ENCODE results near the gene PTGDS.

Gene PTGDS

GRCh38 chr9:136973618-136974617, 3.4 kb upstream of the PTGDS start:
- peak overlapping the region; percentile 90 for H2BK15ac ChIP-seq (ENCODE audit: low read depth, poor library complexity, severe bottlenecking)
- H3K27ac ChIP-seq (ENCODE audit: low read length, poor library complexity, severe bottlenecking), result no peak overlapping the region
- no peak overlapping the region for H2BK12ac ChIP-seq (ENCODE audit: low read length in 2 of 2)
- H3K4me1 ChIP-seq (ENCODE audit: control insufficient read depth, insufficient read depth, low read depth, low read length), result peaks cover 33% of the 10 kb centered on the region
- H3K4ac ChIP-seq (ENCODE audit: low read depth in 1 of 2, low read length in 2 of 2), result no peak overlapping the region
- H4K91ac ChIP-seq (ENCODE audit: low read length), result no peak overlapping the region
- H3K14ac ChIP-seq (ENCODE audit: low read length in 2 of 2), result no peak overlapping the region
- H3K23ac ChIP-seq (ENCODE audit: low read length in 2 of 2), result no peak overlapping the region
- no peaks in the 10 kb centered on the region for H3K79me1 ChIP-seq (replicated peaks; ENCODE audit: low read length, poor library complexity, severe bottlenecking)
- H4K8ac ChIP-seq (ENCODE audit: low read length), result no peak overlapping the region
- H3K18ac ChIP-seq (ENCODE audit: low read depth in 1 of 2, low read length in 2 of 2), result no peak overlapping the region
- no peak overlapping the region for H3K9ac ChIP-seq (ENCODE audit: low read length)
- H3K36me3 ChIP-seq (ENCODE audit: control insufficient read depth in 1 of 2, insufficient read depth in 2 of 2, low read depth in 1 of 2, low read length in 2 of 2), result peaks cover 0 to 1% of the 10 kb centered on the region in 2 experiments
- H3K27me3 ChIP-seq (ENCODE audit: control insufficient read depth in 1 of 2, insufficient read depth in 1 of 2, low read length in 2 of 2), result peaks cover 0 to 22% of the 10 kb centered on the region in 2 experiments
- H3K9me3 ChIP-seq (ENCODE audit: control insufficient read depth, low read length), result no peaks in the 10 kb centered on the region
- no peak for DNase-seq
- H2AK5ac ChIP-seq (ENCODE audit: low read length, severe bottlenecking), result no peak overlapping the region
- H3K4me2 ChIP-seq (ENCODE audit: low read length, poor library complexity, severe bottlenecking), result no peak overlapping the region
- no peak overlapping the region for H2BK5ac ChIP-seq (ENCODE audit: low read depth, low read length, poor library complexity, severe bottlenecking)
- H3K4me3 ChIP-seq (ENCODE audit: insufficient read depth in 1 of 2, low read depth in 1 of 2, low read length in 2 of 2), result no peak overlapping the region
- H2BK120ac ChIP-seq (ENCODE audit: low read depth, low read length), result no peak overlapping the region
- 89% methylated on average over 25 of the region's 29 CpGs for WGBS
- no peak overlapping the region for H2AFZ ChIP-seq (ENCODE audit: low read depth, low read length)

- no peak overlapping the region for H3K4me3 ChIP-seq (ENCODE audit: insufficient read depth in 1 of 2, low read depth in 1 of 2, low read length in 2 of 2)
- H3K23ac ChIP-seq (ENCODE audit: low read length in 2 of 2), result no peak overlapping the region
- no peak overlapping the region for H2AFZ ChIP-seq (ENCODE audit: low read depth, low read length)
- no peak overlapping the region for H3K18ac ChIP-seq (ENCODE audit: low read depth in 1 of 2, low read length in 2 of 2)
- no peak overlapping the region for H2BK12ac ChIP-seq (ENCODE audit: low read length in 2 of 2)
- no peak overlapping the region for H2AK5ac ChIP-seq (ENCODE audit: low read length, severe bottlenecking)
- H3K79me1 ChIP-seq (replicated peaks; ENCODE audit: low read length, poor library complexity, severe bottlenecking), result no peaks in the 10 kb centered on the region
- H4K91ac ChIP-seq (ENCODE audit: low read length), result no peak overlapping the region
- peaks cover 0 to 30% of the 10 kb centered on the region in 2 experiments for H3K27me3 ChIP-seq (ENCODE audit: control insufficient read depth in 1 of 2, insufficient read depth in 1 of 2, low read length in 2 of 2)
- no peak for DNase-seq
- H3K27ac ChIP-seq (ENCODE audit: low read length, poor library complexity, severe bottlenecking), result no peak overlapping the region
- peaks cover 0 to 4% of the 10 kb centered on the region in 2 experiments for H3K36me3 ChIP-seq (ENCODE audit: control insufficient read depth in 1 of 2, insufficient read depth in 2 of 2, low read depth in 1 of 2, low read length in 2 of 2)
- no peaks in the 10 kb centered on the region for H3K9me3 ChIP-seq (ENCODE audit: control insufficient read depth, low read length)
- whole genome bisulfite sequencing, result 85% methylated on average over 15 of the region's 15 CpGs
- H4K8ac ChIP-seq (ENCODE audit: low read length), result no peak overlapping the region
- H2BK5ac ChIP-seq (ENCODE audit: low read depth, low read length, poor library complexity, severe bottlenecking), result no peak overlapping the region
- H3K14ac ChIP-seq (ENCODE audit: low read length in 2 of 2), result no peak overlapping the region
- H3K9ac ChIP-seq (ENCODE audit: low read length), result no peak overlapping the region
- H3K4me1 ChIP-seq (ENCODE audit: control insufficient read depth, insufficient read depth, low read depth, low read length), result peaks cover 33% of the 10 kb centered on the region
- no peak overlapping the region for H2BK15ac ChIP-seq (ENCODE audit: low read depth, poor library complexity, severe bottlenecking)
- H3K4ac ChIP-seq (ENCODE audit: low read depth in 1 of 2, low read length in 2 of 2), result no peak overlapping the region
- H2BK120ac ChIP-seq (ENCODE audit: low read depth, low read length), result no peak overlapping the region
- H3K4me2 ChIP-seq (ENCODE audit: low read length, poor library complexity, severe bottlenecking), result no peak overlapping the region
Measured at GRCh38 chr9:136974817-136975535, 2.3 kb upstream of the PTGDS start.

- Histone ChIP-seq H3K27me3 (ENCODE audit: control insufficient read depth in 1 of 2, insufficient read depth in 1 of 2, low read length in 2 of 2) (peaks cover 0 to 28% of the 10 kb centered on the region in 2 experiments), H3K14ac (ENCODE audit: low read length in 2 of 2) (peak overlapping the region in 1 of 2 experiments; percentile 63), H2AFZ (ENCODE audit: low read depth, low read length) (no peak overlapping the region), H3K27ac (ENCODE audit: low read length, poor library complexity, severe bottlenecking) (no peak overlapping the region), H2AK5ac (ENCODE audit: low read length, severe bottlenecking) (no peak overlapping the region), H3K36me3 (ENCODE audit: control insufficient read depth in 1 of 2, insufficient read depth in 2 of 2, low read depth in 1 of 2, low read length in 2 of 2) (peaks cover 0 to 4% of the 10 kb centered on the region in 2 experiments), H3K4me2 (ENCODE audit: low read length, poor library complexity, severe bottlenecking) (no peak overlapping the region), H3K4me3 (ENCODE audit: insufficient read depth in 1 of 2, low read depth in 1 of 2, low read length in 2 of 2) (no peak overlapping the region), H2BK12ac (ENCODE audit: low read length in 2 of 2) (no peak overlapping the region), H3K23ac (ENCODE audit: low read length in 2 of 2) (no peak overlapping the region), H2BK120ac (ENCODE audit: low read depth, low read length) (no peak overlapping the region), H4K91ac (ENCODE audit: low read length) (peak overlapping the region; percentile 27), H2BK15ac (ENCODE audit: low read depth, poor library complexity, severe bottlenecking) (no peak overlapping the region), H4K8ac (ENCODE audit: low read length) (no peak overlapping the region), H3K9ac (ENCODE audit: low read length) (no peak overlapping the region), H2BK5ac (ENCODE audit: low read depth, low read length, poor library complexity, severe bottlenecking) (no peak overlapping the region), H3K79me1 (replicated peaks; ENCODE audit: low read length, poor library complexity, severe bottlenecking) (no peaks in the 10 kb centered on the region), H3K9me3 (ENCODE audit: control insufficient read depth, low read length) (no peaks in the 10 kb centered on the region), H3K4me1 (ENCODE audit: control insufficient read depth, insufficient read depth, low read depth, low read length) (peaks cover 33% of the 10 kb centered on the region), H3K18ac (ENCODE audit: low read depth in 1 of 2, low read length in 2 of 2) (no peak overlapping the region), H3K4ac (ENCODE audit: low read depth in 1 of 2, low read length in 2 of 2) (no peak overlapping the region)
- WGBS, result 60% methylated on average over 8 of the region's 14 CpGs
- DNase-seq, result no peak
Measured at GRCh38 chr9:136975644-136976043, 1.7 kb upstream of the PTGDS start.

- no peak overlapping the region for H2BK120ac ChIP-seq (ENCODE audit: low read depth, low read length)
- peak overlapping the region; percentile 26 for H3K9ac ChIP-seq (ENCODE audit: low read length)
- peaks cover 33% of the 10 kb centered on the region for H3K4me1 ChIP-seq (ENCODE audit: control insufficient read depth, insufficient read depth, low read depth, low read length)
- H4K8ac ChIP-seq (ENCODE audit: low read length), result peak overlapping the region; percentile 88
- DNase-seq, result no peak
- H3K4ac ChIP-seq (ENCODE audit: low read depth in 1 of 2, low read length in 2 of 2), result peak overlapping the region; percentile 1 to 82
- H2AK5ac ChIP-seq (ENCODE audit: low read length, severe bottlenecking), result no peak overlapping the region
- no peak overlapping the region for H3K27ac ChIP-seq (ENCODE audit: low read length, poor library complexity, severe bottlenecking)
- H3K4me3 ChIP-seq (ENCODE audit: insufficient read depth in 1 of 2, low read depth in 1 of 2, low read length in 2 of 2), result peak overlapping the region; percentile 67 to 68
- H3K36me3 ChIP-seq (ENCODE audit: control insufficient read depth in 1 of 2, insufficient read depth in 2 of 2, low read depth in 1 of 2, low read length in 2 of 2), result peaks cover 0 to 4% of the 10 kb centered on the region in 2 experiments
- peak overlapping the region in 1 of 2 experiments; percentile 1 for H3K23ac ChIP-seq (ENCODE audit: low read length in 2 of 2)
- peak overlapping the region; percentile 59 for H3K4me2 ChIP-seq (ENCODE audit: low read length, poor library complexity, severe bottlenecking)
- H2BK12ac ChIP-seq (ENCODE audit: low read length in 2 of 2), result peak overlapping the region in 1 of 2 experiments; percentile 23
- no peaks in the 10 kb centered on the region for H3K9me3 ChIP-seq (ENCODE audit: control insufficient read depth, low read length)
- H3K27me3 ChIP-seq (ENCODE audit: control insufficient read depth in 1 of 2, insufficient read depth in 1 of 2, low read length in 2 of 2), result peaks cover 4 to 25% of the 10 kb centered on the region in 2 experiments
- H4K91ac ChIP-seq (ENCODE audit: low read length), result peak overlapping the region; percentile 81
- no peak overlapping the region for H2BK5ac ChIP-seq (ENCODE audit: low read depth, low read length, poor library complexity, severe bottlenecking)
- H2AFZ ChIP-seq (ENCODE audit: low read depth, low read length), result peak overlapping the region; percentile 1
- peak overlapping the region in 1 of 2 experiments; percentile 72 for H3K14ac ChIP-seq (ENCODE audit: low read length in 2 of 2)
- peak overlapping the region; percentile 33 for H2BK15ac ChIP-seq (ENCODE audit: low read depth, poor library complexity, severe bottlenecking)
- H3K18ac ChIP-seq (ENCODE audit: low read depth in 1 of 2, low read length in 2 of 2), result peak overlapping the region; percentile 1 to 75
- 12% methylated on average over 31 of the region's 33 CpGs for WGBS
- no peaks in the 10 kb centered on the region for H3K79me1 ChIP-seq (replicated peaks; ENCODE audit: low read length, poor library complexity, severe bottlenecking)
Measured at GRCh38 chr9:136977649-136978072, 357 bp downstream of the PTGDS start.

Measured in mesenchymal stem cell (in vitro differentiated cells and primary cell).